Left ventricle myocardium inferior (tissue), 1 donor: ENCODE measurements around the gene MKNK1. TPM values are rescaled to one million over a fixed set of nuclear protein-coding genes. Genes with fewer than 3 reads are reported as not detected.
A peak's percentile ranks its signal among the peaks of the same experiment; 100 is the strongest.

Source experiments
- DNase-seq: peaks from one replicate; pipeline ENCODE4 v3.0.0-alpha.2; 2020
- H3K27ac ChIP-seq: fragments of 200-600 bp; replicated peaks from 2 replicates; pipeline ENCODE4 v1.8.0; 2021
- H3K27me3 ChIP-seq: fragments of 200-600 bp; 2 replicates; pipeline ENCODE4 v1.8.0; 2021; ENCODE audit warnings: low read depth
- H3K36me3 ChIP-seq: fragments of 200-600 bp; 2 replicates; pipeline ENCODE4 v1.8.0; 2021
- H3K4me1 ChIP-seq: fragments of 200-600 bp; 2 replicates; pipeline ENCODE4 v1.8.0; 2021
- H3K4me3 ChIP-seq: fragments of 200-600 bp; 2 replicates; pipeline ENCODE4 v1.8.0; 2021; ENCODE audit warnings: mild to moderate bottlenecking, moderate library complexity
- H3K9me3 ChIP-seq: fragments of 200-600 bp; replicated peaks from 2 replicates; pipeline ENCODE4 v1.8.0; 2021
- CTCF ChIP-seq: fragments of 200-600 bp; IDR thresholded peaks from 2 replicates; pipeline ENCODE4 v1.8.0; 2021; ENCODE audit warnings: antibody characterized with exemption, mild to moderate bottlenecking, borderline replicate concordance
- intact Hi-C: fragments of 100-400 bp; cut with micrococcal nuclease; formaldehyde crosslinking; loops from one replicate; pipeline ENCODE4 v1.11.0; 2022
- total RNA-seq: library from RNA; stranded (reverse); fragmentation: NEBNext Ultra II Directional; extraction: Animal tissue kit (Norgen Biotek cat#: 25700); gene quantifications from one replicate; pipeline ENCODE4 v1.2.1, GENCODE V29; 2021
- donor health status: DM: no; HTN: yes; CAD: no; lungs with severe emphysema.

Gene MKNK1
- total RNA-seq, 1 donor from 2014 or later: 43.5 TPM

DNA sequence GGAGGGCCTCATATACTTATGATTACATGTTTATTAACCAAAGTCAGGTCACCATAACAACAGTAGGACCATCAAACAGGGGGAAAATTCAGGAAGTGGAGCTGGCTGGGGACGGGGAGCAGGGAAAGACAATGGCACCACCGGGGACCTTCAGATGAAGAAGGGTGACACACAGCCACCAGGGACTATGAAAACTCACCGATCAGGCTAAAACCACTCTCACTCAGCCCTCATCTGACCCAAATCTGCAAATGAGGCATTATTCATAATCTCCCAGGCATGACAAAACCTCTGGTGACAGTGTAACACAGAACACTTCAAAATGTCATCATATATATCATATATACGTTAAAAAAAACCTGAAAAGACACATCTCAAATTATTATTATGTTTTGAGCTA, 11.2 kb downstream of the MKNK1 start:
- H3K4me1 ChIP-seq: peaks cover 17% of the 10 kb centered on the region
- H3K27me3 ChIP-seq: no peaks in the 10 kb centered on the region
- intact Hi-C loops: no loop called here
- no peak overlapping the region for H3K27ac ChIP-seq
- H3K36me3 ChIP-seq: peaks cover 56% of the 10 kb centered on the region
- no peaks in the 10 kb centered on the region for H3K9me3 ChIP-seq
- TF ChIP-seq CTCF: no peak
- DNase-seq: no peak
- no peak overlapping the region for H3K4me3 ChIP-seq

- no peak for TF ChIP-seq CTCF
- no peaks in the 10 kb centered on the region for H3K9me3 ChIP-seq
- no peaks in the 10 kb centered on the region for H3K27me3 ChIP-seq
- no peak for DNase-seq
- no peak overlapping the region for H3K27ac ChIP-seq
- peaks cover 1% of the 10 kb centered on the region for H3K4me1 ChIP-seq
- intact Hi-C loops: no loop called here
- H3K36me3 ChIP-seq: peaks cover 89% of the 10 kb centered on the region
- no peak overlapping the region for H3K4me3 ChIP-seq
Observed at GRCh38 chr1:46589529-46589928, 14.5 kb downstream of the MKNK1 start.

GRCh38 chr1:46587069-46587468, 17.0 kb downstream of the MKNK1 start:
- H3K27me3 ChIP-seq: no peaks in the 10 kb centered on the region
- H3K9me3 ChIP-seq: no peaks in the 10 kb centered on the region
- H3K4me1 ChIP-seq: no peaks in the 10 kb centered on the region
- H3K36me3 ChIP-seq: peaks cover 92% of the 10 kb centered on the region
- DNase-seq: peak; percentile 62
- TF ChIP-seq CTCF: no peak
- no peak overlapping the region for H3K4me3 ChIP-seq
- H3K27ac ChIP-seq: no peak overlapping the region
- intact Hi-C loops: no loop called here

GRCh38 chr1:46585312-46585938, 18.6 kb downstream of the MKNK1 start:
- intact Hi-C loops: no loop called here
- Histone ChIP-seq H3K36me3 (peaks cover 90% of the 10 kb centered on the region), H3K27me3 (no peaks in the 10 kb centered on the region), H3K4me1 (no peaks in the 10 kb centered on the region), H3K4me3 (no peak overlapping the region), H3K9me3 (no peaks in the 10 kb centered on the region), H3K27ac (no peak overlapping the region)
- TF ChIP-seq CTCF: no peak
- no peak for DNase-seq

DNA sequence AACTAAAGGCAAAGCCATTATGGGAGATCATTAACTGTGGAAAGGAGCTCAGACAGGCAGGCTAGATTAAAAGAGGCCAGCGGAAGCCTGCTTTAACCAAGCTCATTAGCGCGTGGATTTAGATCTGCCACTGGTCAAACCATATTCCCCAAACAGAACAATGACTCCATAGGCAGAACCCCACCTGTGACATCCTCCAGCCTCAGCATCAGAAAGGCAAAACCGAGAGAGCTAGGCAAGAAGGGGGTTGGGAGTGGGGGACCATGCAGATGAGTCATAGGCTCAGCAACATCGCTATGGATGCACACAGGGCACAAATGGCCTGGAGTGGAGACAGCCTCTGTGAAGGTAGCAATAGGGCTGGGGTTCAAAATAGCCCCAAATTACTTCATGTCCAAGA, 20.6 kb downstream of the MKNK1 start:
- Histone ChIP-seq H3K27ac (no peak overlapping the region), H3K4me3 (no peak overlapping the region), H3K36me3 (peaks cover 92% of the 10 kb centered on the region), H3K9me3 (no peaks in the 10 kb centered on the region), H3K27me3 (no peaks in the 10 kb centered on the region), H3K4me1 (no peaks in the 10 kb centered on the region)
- intact Hi-C loops: no loop called here
- TF ChIP-seq CTCF: no peak
- DNase-seq: no peak

GRCh38 chr1:46582972-46583371, 21.1 kb downstream of the MKNK1 start:
- intact Hi-C loops: no loop called here
- no peak overlapping the region for H3K27ac ChIP-seq
- no peaks in the 10 kb centered on the region for H3K27me3 ChIP-seq
- peak; percentile 45 for DNase-seq
- H3K4me3 ChIP-seq: no peak overlapping the region
- peaks cover 97% of the 10 kb centered on the region for H3K36me3 ChIP-seq
- no peak for TF ChIP-seq CTCF
- no peaks in the 10 kb centered on the region for H3K4me1 ChIP-seq
- no peaks in the 10 kb centered on the region for H3K9me3 ChIP-seq
